Measurements from ENCODE around the gene DDN.
A peak's percentile ranks its signal among the peaks of the same experiment; 100 is the strongest.

DDN gene

GRCh38 chr12:48966177-48966895, 32.8 kb downstream of the DDN start:
- DNase-seq (ENCODE audit: low spot score) = no peak

- DNase-seq (ENCODE audit: low spot score) = no peak
Observed at GRCh38 chr12:48965298-48965838, 33.8 kb downstream of the DDN start.

GRCh38 chr12:48961801-48962200, 37.4 kb downstream of the DDN start:
- no peak for DNase-seq (ENCODE audit: low spot score)

- no peak for DNase-seq (ENCODE audit: low spot score)
Observed at GRCh38 chr12:48961331-48961730, 37.8 kb downstream of the DDN start.

- no peak for DNase-seq (ENCODE audit: low spot score)
Observed at GRCh38 chr12:48960834-48961233, 38.3 kb downstream of the DDN start.

- DNase-seq (ENCODE audit: low spot score) = peak; percentile 22
Observed at GRCh38 chr12:48958049-48958388, 41.2 kb downstream of the DDN start.

- peak; percentile 86 for DNase-seq (ENCODE audit: low spot score)
Observed at GRCh38 chr12:48957141-48958048, 41.8 kb downstream of the DDN start, which contains the start of gene ARF3. TSS of gene ARF3 (minus strand) at chr12:48957487. CDS start at chr12:48941095, 16,392 bp downstream.

- peak; percentile 84 for DNase-seq (ENCODE audit: low spot score)
Observed at GRCh38 chr12:48956279-48957140, 42.7 kb downstream of the DDN start.

- peak; percentile 48 for DNase-seq (ENCODE audit: low spot score)
Observed at GRCh38 chr12:48954841-48955501, 44.2 kb downstream of the DDN start.

- DNase-seq (ENCODE audit: low spot score) = no peak
Observed at GRCh38 chr12:48954061-48954460, 45.1 kb downstream of the DDN start.

GRCh38 chr12:48952691-48953090, 46.5 kb downstream of the DDN start:
- DNase-seq (ENCODE audit: low spot score) = no peak

GRCh38 chr12:48947727-48948126, 51.4 kb downstream of the DDN start:
- no peak for DNase-seq (ENCODE audit: low spot score)

- no peak for DNase-seq (ENCODE audit: low spot score)
Observed at GRCh38 chr12:48946943-48947342, 52.2 kb downstream of the DDN start.

- DNase-seq (ENCODE audit: low spot score) = peak; percentile 28
Observed at GRCh38 chr12:48946205-48946604, 53.0 kb downstream of the DDN start.
